GM18517 (cell line): Measurements from ENCODE around the gene P2RY1.

ENCODE experiments used
- ATAC-seq: cut with Tn5 transposase; IDR thresholded peaks from one replicate; pipeline ENCODE4 v1.9.1; 2021; ENCODE audit warnings: mild to moderate bottlenecking, moderate library complexity; ENCODE audit not compliant: unreplicated experiment

Gene P2RY1, protein sequence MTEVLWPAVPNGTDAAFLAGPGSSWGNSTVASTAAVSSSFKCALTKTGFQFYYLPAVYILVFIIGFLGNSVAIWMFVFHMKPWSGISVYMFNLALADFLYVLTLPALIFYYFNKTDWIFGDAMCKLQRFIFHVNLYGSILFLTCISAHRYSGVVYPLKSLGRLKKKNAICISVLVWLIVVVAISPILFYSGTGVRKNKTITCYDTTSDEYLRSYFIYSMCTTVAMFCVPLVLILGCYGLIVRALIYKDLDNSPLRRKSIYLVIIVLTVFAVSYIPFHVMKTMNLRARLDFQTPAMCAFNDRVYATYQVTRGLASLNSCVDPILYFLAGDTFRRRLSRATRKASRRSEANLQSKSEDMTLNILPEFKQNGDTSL

DNA sequence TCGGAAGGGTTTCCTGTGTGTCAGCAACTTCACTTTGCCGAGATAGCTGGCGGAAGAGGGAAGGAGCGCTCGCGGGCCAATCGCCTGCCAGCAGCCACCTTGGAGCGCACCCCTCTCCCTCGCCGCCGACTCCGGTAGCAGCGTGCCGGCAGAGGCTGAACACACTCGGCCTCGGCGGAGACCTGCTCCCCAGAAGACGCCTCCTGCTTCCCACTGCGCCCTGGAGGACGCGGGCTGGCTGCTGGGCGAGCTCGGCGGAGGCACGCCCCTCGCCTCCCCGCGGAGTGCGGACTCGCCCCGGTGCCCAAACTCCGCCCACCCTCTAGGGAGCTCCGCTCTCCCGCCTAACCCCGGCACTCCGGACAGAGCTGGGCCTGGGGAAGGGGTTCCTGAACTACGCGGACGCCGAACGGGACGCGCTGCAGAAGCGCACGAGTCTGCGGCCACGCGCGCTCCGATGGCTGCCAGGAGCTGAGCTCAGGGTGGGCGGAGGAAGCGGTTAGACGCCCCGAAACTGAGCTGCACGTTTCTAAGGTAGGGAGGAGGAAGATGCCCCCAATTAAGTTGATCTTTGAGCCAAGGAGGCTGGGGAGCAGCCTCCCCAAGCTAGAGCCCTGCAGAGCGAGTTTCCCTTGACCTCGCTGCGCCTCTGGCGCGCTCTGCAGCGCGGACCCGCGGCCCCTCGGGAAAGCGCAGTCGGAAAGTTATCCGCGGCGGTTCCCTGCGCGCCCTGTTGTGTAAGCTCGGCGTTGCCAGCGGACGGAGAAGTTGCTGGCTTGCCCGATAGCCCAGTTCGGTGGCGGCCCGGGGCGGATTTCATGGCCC is at the start of gene P2RY1:
Gene P2RY1 (plus strand): TSS at position 356 of the 825 bp plus-strand sequence. CDS start 652 bp downstream, outside the sequence.
- ATAC-seq, result peak; percentile 79

DNA sequence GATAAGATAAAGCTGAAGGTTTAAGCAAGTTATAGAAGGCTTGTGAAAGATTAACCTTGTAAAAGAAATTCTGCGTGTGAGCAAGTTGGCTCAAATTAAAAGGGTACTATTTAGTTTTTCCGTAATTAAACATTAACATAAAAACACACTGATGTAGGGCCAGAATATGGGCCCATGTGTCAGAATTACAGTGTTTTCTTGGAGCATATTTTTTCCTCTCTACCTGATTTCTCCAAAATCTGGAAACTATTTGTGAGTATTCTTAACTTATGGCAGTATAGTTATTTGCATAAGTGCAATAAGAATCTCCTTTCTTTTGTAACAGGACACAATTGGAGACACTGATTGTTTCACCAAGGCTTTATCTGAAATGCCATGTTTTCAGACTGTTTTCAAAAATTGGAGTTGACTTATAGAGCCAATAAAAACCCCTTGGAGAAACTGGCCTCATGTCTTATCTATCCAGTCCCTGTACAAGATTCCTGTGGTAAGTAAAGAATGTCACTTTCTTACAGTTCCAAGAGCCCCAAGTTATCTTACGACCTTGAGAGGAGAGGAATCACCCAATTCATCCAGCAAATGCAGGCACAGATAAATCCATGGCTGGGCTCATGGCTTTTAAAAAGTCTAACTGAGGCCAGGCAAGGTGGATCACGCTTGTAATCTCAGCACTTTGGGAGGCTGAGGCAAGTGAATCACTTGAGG is 47.8 kb upstream of the P2RY1 start:
- no peak for ATAC-seq

GRCh38 chr3:152790651-152791387 is 44.1 kb upstream of the P2RY1 start:
- no peak for ATAC-seq

- ATAC-seq, result no peak
Observed at GRCh38 chr3:152793969-152794368, 41.0 kb upstream of the P2RY1 start.

- ATAC-seq, result no peak
Observed at GRCh38 chr3:152797751-152798432, 37.0 kb upstream of the P2RY1 start.

DNA sequence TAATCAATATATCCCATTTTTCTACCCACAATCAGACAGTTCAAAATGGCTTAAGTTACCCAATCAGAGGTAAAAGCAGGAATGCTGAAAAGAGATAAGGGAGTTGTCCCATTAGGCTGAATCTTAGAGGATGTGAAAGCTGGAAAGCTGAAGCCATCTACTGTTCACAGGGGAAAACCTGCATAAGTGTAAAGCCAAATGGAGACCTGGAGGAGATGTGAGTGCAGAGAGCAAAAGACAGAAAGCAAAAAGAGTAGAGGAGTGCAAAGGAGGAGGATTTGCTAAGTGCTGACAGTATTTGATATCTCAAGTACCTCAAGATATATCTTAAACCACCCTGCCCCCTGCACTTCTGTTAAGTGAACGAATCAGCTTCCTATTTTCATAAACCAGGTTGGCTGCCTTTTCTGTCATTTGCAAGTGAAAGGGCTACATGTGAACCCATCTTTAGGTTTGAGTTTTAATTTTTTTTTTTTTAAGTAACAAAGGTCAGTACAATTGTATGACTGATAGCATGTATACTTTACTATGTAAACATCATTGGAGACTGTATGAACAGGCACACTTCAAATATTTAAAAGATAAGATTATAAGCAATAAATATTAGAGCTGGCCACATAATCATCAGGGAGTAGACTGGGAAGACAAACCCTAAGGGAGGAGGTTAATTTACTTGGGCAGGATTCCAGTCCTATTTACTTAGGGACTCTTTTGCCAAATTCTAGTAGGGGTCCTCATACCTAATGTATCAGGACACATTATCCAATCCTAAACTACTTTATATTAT is 22.8 kb upstream of the P2RY1 start:
- no peak for ATAC-seq

DNA sequence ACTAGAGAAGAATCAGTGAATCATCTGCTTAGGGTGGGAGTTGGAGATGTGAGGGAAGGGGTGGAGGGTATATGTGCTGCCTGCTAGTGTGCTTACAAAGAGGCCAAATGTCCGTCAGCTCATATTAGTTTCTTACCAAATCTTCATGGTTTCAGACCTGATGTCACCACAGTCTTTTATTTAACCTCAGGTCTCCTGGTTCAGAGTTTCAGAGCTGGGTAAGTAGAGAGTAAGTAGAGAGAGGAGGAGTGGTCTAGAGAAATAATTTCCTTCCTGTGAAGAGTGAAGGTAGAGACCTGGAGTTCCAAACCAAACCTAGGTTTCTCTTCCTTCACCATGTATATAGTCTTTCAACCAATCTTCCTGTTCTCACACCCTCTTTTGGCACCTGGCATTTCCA is 17.5 kb upstream of the P2RY1 start:
- ATAC-seq, result no peak

GRCh38 chr3:152818027-152818426 is 16.9 kb upstream of the P2RY1 start:
- ATAC-seq, result no peak

DNA sequence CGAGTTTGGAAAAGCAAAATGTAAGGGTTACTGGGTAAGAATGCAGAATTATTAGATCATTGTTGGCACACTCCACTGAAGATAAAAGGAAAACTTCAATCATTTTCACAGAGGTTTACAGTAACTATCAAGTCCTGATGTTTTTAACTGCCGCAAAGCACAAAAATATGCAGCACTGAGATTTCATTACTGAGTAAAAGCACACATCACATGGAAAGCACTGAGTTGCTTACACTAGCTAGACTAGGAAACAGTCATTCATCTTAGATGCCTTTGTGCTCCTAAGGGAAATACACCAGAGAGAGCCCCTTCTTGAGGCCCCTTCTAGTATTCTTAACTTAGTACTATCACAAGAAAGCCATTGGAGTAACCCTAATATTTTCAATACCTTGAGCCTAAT is 11.8 kb upstream of the P2RY1 start:
- no peak for ATAC-seq

DNA sequence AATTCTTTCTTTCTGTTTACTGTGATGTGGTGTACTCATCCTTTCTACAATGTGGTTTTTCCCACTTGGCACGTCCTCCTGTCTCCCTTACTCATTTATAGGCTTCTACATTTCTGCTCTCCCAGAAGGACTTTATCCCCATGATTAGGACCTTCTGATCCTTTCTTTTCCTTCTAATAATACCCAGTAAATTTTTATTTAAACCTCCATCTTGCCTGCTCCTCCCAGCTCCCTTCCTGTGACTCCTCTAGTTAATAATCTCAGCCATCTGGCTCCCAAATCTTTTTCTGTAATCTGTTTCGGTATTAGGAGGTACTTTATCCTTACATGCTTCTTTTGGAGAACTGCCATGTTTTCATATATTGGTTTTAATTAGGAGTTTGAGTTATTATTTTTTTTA is 11.2 kb upstream of the P2RY1 start:
- no peak for ATAC-seq

- ATAC-seq, result no peak
Observed at GRCh38 chr3:152825566-152825965, 9.4 kb upstream of the P2RY1 start.

GRCh38 chr3:152826476-152826875 is 8.5 kb upstream of the P2RY1 start:
- ATAC-seq, result no peak

GRCh38 chr3:152827313-152827712 is 7.6 kb upstream of the P2RY1 start:
- no peak for ATAC-seq

DNA sequence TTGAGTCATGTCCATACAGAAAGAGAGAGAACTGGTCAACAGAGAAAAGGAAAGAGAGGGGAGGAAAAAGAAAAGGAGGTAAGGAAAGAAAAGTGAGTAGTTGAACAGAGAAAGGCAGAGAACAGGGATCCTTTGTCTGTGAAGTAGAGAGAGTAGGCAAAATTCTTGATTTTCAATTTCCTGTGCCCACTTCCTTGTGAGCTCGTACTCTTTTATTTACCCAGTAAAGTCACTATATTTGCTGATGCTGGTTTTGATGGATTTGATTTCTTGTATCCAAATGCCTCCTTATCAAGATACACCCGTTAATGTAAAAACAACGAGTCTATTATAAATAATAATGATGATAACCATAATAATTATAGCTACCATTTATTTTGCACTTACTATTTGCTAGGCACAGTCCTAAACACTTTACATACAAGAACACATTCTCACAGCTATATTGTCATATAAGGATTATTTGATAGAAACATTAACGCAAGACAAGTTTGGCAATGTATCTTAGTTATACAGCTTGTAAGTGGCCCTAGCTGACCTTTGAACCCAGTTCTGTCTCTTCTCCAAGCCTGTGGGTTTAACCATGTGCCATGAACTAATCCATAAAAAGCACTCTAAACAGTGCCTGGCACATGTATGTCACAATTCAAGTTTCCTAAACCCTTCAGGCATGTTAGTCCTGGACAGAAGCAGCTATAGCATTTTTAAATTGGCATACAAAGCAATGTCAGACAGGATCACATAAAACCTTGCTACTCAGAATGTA is 6.7 kb upstream of the P2RY1 start:
- no peak for ATAC-seq

GRCh38 chr3:152830245-152830644 is 4.7 kb upstream of the P2RY1 start:
- no peak for ATAC-seq

DNA sequence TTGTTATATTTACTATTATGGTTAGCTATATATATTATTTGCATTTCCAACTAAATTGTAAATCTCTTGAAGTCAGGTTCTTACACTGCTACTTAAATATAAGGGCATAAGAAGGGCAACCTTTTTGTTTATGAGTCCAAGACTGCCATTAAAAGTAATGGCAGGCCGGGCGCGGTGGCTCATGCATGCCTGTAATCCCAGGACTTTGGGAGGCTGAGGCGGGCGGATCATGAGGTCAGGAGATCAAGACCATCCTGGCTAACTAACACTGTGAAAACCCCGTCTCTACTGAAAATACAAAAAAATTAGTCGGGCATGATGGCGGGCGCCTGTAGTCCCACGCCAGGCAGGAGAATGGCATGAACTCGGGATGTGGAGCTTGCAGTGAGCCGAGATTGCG is 2.9 kb upstream of the P2RY1 start:
- no peak for ATAC-seq

- no peak for ATAC-seq
Observed at GRCh38 chr3:152833089-152833488, 1.8 kb upstream of the P2RY1 start.

DNA sequence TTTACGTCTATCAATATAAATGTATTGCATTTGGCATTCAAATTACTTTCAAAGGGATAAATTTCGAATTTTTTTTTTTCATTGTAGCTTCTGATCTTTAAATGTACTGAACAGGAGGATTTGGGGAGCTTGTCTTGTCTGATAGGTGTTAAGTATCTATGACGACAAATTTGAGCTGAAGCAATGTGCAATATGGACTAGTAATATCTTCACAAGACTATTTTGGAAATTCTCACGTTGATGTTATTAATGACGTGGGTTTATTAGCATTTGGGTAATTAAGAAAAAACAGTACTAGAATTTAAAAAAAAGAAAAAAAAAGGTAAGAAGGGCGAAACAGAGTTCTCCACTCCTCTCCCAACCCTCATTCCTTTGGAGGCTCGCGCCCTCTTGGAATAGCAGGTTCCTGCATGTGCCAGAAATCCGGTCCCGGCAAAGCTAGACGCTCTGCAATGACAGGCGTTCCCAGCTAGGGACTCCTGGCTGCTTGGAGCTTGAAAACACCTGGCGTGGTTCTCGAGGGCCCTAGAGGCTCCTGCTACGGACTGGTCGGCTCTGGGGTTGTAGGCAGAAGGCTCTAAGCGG is 648 bp upstream of the P2RY1 start:
- ATAC-seq, result no peak
